ENCODE results near the gene LTC4S. TPM values are rescaled to one million over a fixed set of nuclear protein-coding genes. Genes with fewer than 3 reads are reported as not detected.
A peak's percentile ranks its signal among the peaks of the same experiment; 100 is the strongest.

LTC4S gene
- total and polyA plus RNA-seq, 9 of the 15 experiments (the other 6 are each of a cell fraction or from before 2014, with no cell fraction given) = 0.17 to 0.77 (median 0.75) TPM; not detected in 6

DNA sequence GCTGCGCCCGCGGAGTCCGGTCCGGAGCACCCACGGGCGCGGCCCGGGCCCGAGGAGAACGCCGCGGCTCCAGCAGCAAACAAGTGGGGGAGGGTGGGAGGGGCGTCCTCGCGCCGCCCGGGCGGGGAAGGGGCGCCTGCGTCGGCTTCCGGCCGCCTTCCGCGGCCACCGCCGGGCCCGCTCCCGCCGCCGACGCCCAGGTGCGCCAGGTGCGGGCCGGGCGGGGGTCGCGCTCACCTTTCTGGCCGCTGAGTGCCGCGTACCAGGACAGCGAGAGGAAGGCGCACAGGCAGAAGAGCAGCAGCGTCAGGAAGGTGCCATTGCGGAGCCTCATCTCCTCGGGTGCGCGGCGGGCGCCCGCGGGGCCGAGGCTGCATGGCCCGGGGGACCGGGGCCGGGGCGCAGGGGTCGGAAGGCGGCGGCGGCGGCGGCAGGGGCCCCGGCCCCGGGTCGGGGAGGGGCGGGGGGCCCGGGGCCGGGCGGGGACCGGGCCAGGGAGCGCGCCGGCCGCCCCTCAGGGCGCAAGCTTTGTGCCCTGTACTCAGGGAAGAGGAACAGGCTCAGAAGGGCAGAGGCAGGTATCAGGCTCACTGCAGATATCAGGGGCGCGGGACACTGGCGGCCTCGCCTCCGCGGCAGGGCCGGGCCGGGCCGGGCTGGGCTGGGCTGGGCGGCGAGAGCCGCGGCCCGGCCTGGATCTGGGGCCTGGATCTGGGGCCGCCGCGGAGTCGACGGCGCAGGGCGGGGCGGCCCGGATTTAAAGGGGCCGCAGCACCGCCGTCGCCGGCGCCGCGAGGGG lies 12.7 kb downstream of the LTC4S start, which contains the start of gene MGAT4B (continued):
- TF ChIP-seq, protein P1, sequence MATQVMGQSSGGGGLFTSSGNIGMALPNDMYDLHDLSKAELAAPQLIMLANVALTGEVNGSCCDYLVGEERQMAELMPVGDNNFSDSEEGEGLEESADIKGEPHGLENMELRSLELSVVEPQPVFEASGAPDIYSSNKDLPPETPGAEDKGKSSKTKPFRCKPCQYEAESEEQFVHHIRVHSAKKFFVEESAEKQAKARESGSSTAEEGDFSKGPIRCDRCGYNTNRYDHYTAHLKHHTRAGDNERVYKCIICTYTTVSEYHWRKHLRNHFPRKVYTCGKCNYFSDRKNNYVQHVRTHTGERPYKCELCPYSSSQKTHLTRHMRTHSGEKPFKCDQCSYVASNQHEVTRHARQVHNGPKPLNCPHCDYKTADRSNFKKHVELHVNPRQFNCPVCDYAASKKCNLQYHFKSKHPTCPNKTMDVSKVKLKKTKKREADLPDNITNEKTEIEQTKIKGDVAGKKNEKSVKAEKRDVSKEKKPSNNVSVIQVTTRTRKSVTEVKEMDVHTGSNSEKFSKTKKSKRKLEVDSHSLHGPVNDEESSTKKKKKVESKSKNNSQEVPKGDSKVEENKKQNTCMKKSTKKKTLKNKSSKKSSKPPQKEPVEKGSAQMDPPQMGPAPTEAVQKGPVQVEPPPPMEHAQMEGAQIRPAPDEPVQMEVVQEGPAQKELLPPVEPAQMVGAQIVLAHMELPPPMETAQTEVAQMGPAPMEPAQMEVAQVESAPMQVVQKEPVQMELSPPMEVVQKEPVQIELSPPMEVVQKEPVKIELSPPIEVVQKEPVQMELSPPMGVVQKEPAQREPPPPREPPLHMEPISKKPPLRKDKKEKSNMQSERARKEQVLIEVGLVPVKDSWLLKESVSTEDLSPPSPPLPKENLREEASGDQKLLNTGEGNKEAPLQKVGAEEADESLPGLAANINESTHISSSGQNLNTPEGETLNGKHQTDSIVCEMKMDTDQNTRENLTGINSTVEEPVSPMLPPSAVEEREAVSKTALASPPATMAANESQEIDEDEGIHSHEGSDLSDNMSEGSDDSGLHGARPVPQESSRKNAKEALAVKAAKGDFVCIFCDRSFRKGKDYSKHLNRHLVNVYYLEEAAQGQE (IDR thresholded peaks at IDR 0.05; ENCODE audit: borderline replicate concordance) = peak; percentile 59
- TF ChIP-seq, protein P1 (CRISPR knock-in tag; IDR thresholded peaks at IDR 0.05; ENCODE audit: low read depth) = no peak
- no peak for TF ChIP-seq RBM39 (optimal IDR thresholded peaks at IDR 0.05; ENCODE audit: low read depth, low read length)
- TF ChIP-seq MAFF (IDR thresholded peaks at IDR 0.05; ENCODE audit: low read length) = no peak
- peak; percentile 48 for TF ChIP-seq RB1 (IDR thresholded peaks at IDR 0.05; ENCODE audit: low read depth)
- TF ChIP-seq RBM22 (IDR thresholded peaks at IDR 0.05; ENCODE audit: low read depth, low read length, poor library complexity, severe bottlenecking) = no peak
- no peak for TF ChIP-seq SREBF2 (CRISPR knock-in tag; IDR thresholded peaks at IDR 0.05)
- peak; percentile 67 for TF ChIP-seq POLR2G (IDR thresholded peaks at IDR 0.05; ENCODE audit: low read depth, low read length)
- TF ChIP-seq, protein P2, sequence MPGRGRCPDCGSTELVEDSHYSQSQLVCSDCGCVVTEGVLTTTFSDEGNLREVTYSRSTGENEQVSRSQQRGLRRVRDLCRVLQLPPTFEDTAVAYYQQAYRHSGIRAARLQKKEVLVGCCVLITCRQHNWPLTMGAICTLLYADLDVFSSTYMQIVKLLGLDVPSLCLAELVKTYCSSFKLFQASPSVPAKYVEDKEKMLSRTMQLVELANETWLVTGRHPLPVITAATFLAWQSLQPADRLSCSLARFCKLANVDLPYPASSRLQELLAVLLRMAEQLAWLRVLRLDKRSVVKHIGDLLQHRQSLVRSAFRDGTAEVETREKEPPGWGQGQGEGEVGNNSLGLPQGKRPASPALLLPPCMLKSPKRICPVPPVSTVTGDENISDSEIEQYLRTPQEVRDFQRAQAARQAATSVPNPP (IDR thresholded peaks at IDR 0.05; ENCODE audit: borderline replicate concordance, insufficient read depth, insufficient read length) = no peak
- peak; percentile 32; the same call in 1 of the 2 replicates for TF ChIP-seq GABPA (tag; conservative IDR thresholded peaks at IDR 0.05; ENCODE audit: low read depth)
- peak; percentile 94 for TF ChIP-seq CCNT2 (IDR thresholded peaks at IDR 0.05; ENCODE audit: borderline replicate concordance, extremely low read depth, insufficient read length, low read depth, low read length)
- TF ChIP-seq, protein P3, sequence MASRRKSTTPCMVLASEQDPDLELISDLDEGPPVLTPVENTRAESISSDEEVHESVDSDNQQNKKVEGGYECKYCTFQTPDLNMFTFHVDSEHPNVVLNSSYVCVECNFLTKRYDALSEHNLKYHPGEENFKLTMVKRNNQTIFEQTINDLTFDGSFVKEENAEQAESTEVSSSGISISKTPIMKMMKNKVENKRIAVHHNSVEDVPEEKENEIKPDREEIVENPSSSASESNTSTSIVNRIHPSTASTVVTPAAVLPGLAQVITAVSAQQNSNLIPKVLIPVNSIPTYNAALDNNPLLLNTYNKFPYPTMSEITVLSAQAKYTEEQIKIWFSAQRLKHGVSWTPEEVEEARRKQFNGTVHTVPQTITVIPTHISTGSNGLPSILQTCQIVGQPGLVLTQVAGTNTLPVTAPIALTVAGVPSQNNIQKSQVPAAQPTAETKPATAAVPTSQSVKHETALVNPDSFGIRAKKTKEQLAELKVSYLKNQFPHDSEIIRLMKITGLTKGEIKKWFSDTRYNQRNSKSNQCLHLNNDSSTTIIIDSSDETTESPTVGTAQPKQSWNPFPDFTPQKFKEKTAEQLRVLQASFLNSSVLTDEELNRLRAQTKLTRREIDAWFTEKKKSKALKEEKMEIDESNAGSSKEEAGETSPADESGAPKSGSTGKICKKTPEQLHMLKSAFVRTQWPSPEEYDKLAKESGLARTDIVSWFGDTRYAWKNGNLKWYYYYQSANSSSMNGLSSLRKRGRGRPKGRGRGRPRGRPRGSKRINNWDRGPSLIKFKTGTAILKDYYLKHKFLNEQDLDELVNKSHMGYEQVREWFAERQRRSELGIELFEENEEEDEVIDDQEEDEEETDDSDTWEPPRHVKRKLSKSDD (conservative IDR thresholded peaks at IDR 0.05; ENCODE audit: low read length) = no peak
- TF ChIP-seq ELF1 (tag; IDR thresholded peaks at IDR 0.05) = peak; percentile 53; the same call in 1 of the 2 replicates
- no peak for TF ChIP-seq STAG1 (CRISPR knock-in tag; IDR thresholded peaks at IDR 0.05; ENCODE audit: borderline replicate concordance)
- no peak for TF ChIP-seq ZNF445 (CRISPR knock-in tag; IDR thresholded peaks at IDR 0.05; ENCODE audit: low read depth)
- no peak for TF ChIP-seq HNRNPL (IDR thresholded peaks at IDR 0.05; ENCODE audit: low read depth, low read length)

Data from K562 (cell line).